HG03460 (cell line): ENCODE results near the gene PARD3.

ENCODE experiments used
- ATAC-seq: cut with Tn5 transposase; IDR thresholded peaks from one replicate; pipeline ENCODE4 v1.9.1; 2021; ENCODE audit not compliant: unreplicated experiment

The PARD3 gene

DNA sequence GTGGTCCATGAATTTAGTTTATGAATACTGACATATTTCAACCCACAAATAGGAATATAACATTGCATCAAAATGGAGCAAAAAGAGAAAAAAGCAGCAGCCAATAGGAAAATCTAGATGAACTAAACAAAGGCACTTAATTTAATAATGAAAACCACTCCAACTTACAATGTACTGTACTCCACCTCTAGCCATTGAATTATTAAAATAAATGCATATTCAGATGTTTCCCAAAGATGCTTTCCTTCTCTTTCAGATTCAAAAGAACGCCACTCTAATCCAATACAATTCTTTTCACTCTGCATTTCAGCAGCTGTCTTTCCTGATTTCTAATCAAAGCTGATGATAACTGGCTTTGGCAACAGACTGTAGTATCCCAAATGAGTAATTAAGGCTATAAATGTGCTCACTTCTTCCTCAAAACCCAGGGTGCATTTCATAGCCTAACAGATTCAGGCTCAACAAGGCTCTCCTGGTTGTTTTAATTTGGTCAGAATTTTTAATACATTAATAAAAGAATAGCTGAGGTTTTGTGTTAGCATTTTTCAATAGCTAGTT, 577.1 kb downstream of the PARD3 start:
- no peak for ATAC-seq

- peak; percentile 54 for ATAC-seq
Observed at GRCh38 chr10:34236931-34237330, 578.2 kb downstream of the PARD3 start.

DNA sequence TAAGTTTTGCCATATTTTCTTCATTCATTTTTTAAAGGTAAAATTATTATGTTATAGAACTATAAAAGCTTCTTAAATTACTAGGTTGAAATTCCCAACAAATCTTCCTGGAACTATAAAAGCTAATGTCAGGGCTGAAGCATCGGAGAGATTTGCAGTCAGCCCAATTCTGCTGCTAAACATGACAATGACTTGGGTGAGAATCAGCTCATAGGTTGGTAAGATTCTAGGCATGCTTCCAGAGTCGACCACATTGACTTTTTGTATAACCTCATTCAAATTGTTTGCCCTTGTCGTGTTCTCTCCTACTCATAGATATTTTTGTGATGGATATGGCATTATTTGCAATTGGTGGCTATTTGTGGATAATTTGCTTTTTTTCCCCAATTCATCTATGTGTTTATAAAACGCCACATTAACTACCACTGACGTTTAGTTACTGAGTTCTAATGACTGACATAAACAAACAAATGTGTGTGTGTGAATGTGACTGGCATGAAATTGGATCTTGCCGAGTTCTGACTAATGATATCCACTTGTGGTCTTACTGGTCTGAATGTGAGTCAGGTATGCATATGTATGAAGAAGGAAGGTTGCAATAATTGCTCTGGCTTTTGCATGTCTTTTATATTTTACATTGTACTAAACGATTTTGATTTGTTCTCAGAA, 579.8 kb downstream of the PARD3 start:
- no peak for ATAC-seq

DNA sequence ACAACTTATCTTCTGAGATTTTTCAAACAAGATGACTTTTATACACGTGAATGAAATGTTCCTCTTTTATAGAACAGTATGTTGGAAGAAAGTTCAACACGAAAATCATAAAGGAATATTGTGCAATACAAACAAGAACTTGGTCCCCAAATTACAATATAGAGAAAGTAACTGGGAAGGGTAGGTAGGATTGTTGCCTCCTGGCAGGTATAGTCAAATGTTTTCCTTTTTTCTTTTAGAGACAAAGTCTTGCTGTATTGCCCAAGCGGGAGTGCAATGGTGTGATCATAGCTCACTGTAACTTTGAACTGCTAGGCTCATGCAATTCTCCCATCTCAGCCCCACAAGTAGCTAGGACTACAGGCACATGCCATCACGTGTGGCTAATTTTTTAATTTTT, 582.6 kb downstream of the PARD3 start:
- no peak for ATAC-seq

- no peak for ATAC-seq
Observed at GRCh38 chr10:34231441-34232180, 583.5 kb downstream of the PARD3 start.

DNA sequence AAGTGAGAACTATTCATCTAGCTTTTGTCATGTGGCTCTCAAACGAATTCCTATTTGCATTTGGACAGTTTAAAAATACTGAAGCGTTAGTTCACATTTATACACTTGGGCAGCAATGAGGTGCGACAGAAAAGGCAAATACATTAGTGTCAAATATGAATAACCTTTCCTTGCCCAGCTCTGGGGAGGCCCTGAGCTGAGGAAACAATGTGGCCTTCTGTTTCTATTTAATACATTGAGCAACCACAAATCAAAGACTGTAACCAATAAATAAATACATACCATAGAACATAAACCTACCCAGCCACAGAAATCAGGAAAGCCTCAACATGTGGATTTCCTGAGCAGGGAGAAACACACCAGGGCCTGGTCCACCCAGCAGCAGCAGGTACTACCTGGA, 585.2 kb downstream of the PARD3 start:
- ATAC-seq = no peak

DNA sequence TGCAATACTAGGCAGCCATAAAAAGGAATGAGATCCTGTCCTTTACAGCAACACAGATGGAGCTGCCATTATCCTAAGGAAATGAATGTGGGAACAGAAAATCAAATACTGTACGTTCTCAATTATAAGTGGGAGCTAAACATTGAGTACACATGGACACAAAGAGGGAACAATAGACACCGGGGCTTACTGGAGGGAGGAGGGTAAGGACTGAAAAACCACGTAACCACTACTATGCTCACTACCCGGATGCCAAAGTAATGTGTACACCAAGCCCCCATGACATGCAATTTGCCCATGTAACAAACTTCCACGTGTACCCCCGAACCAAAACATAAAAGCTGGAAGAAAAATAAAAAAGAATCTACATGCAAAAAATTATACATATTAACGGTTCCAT, 587.0 kb downstream of the PARD3 start:
- no peak for ATAC-seq

- ATAC-seq = no peak
Observed at GRCh38 chr10:34224639-34225038, 590.5 kb downstream of the PARD3 start.

- ATAC-seq = no peak
Observed at GRCh38 chr10:34223658-34224057, 591.4 kb downstream of the PARD3 start.

DNA sequence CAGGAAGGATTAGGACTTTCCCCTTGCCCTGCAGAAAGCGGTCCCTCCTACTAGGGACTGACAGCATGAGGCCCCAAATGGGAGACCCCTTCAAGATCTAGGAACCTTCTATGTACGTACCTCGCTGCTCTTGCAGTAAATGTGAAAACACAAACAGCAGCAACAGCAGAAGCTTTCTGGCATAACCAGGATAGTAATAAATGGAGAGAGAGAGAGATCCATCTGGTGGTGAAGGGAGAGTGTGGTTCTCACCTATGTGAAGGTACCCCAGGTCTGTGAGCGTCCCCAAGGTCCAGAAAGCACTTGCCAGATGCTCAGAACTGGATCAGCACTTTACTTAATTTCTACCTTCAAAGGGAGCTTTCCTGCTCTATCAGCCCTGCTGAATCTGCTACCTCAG, 592.7 kb downstream of the PARD3 start:
- no peak for ATAC-seq

DNA sequence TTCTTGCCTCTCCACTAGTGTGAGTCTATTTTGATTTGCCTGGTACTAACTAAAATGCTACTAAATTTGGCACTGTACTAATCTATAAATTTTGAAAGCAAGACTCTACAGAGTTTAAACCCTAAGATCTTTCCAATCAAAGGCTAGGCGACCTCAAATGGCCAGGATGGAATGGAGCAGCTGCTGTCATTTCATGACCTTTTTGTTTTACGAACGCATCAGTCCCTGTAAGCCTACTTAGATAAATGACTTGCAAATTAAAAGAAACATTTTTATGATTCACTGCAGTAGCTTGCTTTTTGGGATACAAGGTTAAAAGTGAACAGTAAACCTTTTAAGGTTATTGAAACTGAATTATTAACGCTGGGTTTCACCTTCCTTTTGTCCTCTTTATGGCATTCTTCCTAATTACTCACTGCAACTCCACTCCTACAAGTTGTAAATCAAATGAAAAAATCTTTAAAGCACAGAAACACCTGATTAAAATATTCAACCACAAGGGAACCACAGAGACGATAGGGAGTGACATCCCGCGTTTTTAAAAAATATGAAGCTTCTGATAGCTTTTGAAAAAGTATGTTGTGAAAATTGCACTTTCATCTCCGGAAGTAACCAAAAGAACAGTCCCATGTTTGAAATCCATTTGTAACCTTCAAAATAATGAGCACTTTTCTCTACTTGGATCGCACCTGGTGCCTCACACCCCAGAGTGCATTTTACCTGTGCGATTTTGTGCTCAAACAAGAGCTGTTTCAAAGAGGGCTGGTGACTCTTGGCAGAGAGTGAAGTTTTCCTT, 595.1 kb downstream of the PARD3 start:
- no peak for ATAC-seq

GRCh38 chr10:34217524-34217923, 597.6 kb downstream of the PARD3 start:
- no peak for ATAC-seq

DNA sequence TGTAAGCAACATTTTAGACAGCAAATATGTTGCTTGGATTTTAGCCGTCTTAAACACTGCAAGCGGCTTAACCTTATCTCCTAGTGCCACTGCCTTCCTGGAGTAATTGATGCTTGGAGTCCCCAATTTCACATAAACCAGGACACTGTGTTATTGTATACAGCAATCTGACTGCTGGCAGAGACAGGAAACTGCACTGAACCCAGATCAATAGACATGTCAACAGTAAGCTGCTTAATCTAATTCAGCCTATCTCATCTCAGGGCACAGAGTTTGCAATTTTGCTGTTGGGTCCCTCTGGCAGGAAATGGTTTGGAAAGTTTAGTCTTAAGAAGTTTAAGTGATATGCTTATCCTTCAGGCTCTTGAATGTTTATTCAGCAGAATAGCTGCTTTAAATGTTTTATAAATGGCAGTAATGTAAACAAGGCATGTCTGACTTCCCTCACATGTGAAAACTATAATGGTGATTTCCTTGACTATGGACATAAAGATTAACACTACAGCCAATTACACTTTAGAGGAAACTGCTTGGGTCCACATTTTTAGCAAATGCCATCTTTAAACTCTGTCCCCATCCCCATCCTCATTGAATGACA, 598.6 kb downstream of the PARD3 start:
- no peak for ATAC-seq

GRCh38 chr10:34213805-34214197, 601.3 kb downstream of the PARD3 start:
- ATAC-seq = no peak

DNA sequence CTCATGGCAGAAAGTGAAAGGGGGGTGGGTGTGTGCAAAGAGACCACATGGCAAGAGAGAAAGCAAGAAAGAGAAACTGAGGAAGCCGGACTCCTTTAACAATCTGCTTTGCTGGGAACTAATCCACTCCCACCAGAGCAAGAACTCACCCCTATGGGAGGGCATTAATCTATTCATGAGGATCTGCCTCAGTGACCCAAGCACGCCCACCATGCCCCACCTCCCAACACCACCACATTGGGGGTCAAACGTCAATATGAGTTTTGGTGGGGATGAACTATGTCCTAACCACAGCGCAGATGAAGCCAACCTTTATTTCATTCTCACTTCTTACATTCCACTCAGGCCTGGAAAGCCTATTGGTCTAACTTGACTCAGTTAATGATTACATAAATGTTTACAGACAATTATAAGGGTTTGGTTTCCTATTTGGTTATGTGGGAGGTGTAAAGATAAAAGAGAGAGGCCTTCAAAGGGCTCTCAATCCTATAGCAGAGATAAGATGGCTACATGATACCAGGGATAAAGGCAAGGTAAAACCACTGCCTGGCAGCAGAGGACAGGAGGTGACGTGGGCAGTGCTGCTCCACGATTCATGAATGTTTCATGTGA, 601.8 kb downstream of the PARD3 start:
- ATAC-seq = no peak

GRCh38 chr10:34207343-34207742, 607.8 kb downstream of the PARD3 start:
- ATAC-seq = no peak

DNA sequence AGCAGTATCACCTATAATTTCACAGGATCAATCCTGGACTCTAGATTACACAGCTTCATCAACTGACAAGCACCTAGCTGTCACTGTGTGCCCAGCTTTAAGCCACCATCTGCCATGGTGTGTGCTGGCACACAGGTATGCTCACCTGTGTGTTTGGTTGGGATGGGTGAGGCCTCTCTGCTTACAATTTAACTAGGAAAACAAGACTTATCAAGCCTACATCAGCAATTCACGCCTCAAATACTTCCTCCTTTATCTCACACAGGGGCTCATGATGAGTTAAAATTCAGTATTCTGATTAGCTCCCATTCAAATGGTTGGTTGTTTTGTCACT, 608.2 kb downstream of the PARD3 start:
- no peak for ATAC-seq

GRCh38 chr10:34206078-34206934, 608.8 kb downstream of the PARD3 start:
- ATAC-seq = no peak

- ATAC-seq = peak; percentile 53
Observed at GRCh38 chr10:34205452-34205851, 609.6 kb downstream of the PARD3 start.
